ENCODE measurements around the gene GPR62. TPM values are rescaled to one million over a fixed set of nuclear protein-coding genes. Genes with fewer than 3 reads are reported as not detected.

The GPR62 gene
- total RNA-seq, 1 donor from 2014 or later, result not detected

GRCh38 chr3:51943451-51944391 is 11.5 kb upstream of the GPR62 start:
- Mint-ChIP-seq H3K4me1 (peaks cover 21% of the 10 kb centered on the region), H3K36me3 (ENCODE audit: low read depth) (peaks cover 16% of the 10 kb centered on the region), H3K27me3 (no peaks in the 10 kb centered on the region), H3K9me3 (no peaks in the 10 kb centered on the region), H3K4me3 (no peak overlapping the region), H3K27ac (no peak overlapping the region)
- intact Hi-C loops (cut with micrococcal nuclease), result loop anchor here (2.0 to 5.0 kb wide), 3 partner anchors 179 to 441 kb away; partner anchors contain the start of genes DCAF1 and RAD54L2
- DNase-seq, result no peak

GRCh38 chr3:51944451-51945021 is 10.6 kb upstream of the GPR62 start:
- Mint-ChIP-seq H3K36me3 (ENCODE audit: low read depth) (peaks cover 11% of the 10 kb centered on the region), H3K27ac (no peak overlapping the region), H3K9me3 (no peaks in the 10 kb centered on the region), H3K27me3 (no peaks in the 10 kb centered on the region), H3K4me1 (peaks cover 15% of the 10 kb centered on the region), H3K4me3 (no peak overlapping the region)
- intact Hi-C loops (cut with micrococcal nuclease), result loop anchor here (5.0 kb wide), 2 partner anchors 407 to 442 kb away; partner anchors contain the start of genes DCAF1 and RAD54L2
- DNase-seq, result no peak

GRCh38 chr3:51945031-51945840 is 9.9 kb upstream of the GPR62 start:
- H3K27ac Mint-ChIP-seq, result no peak overlapping the region

GRCh38 chr3:51945926-51946705 is 9.1 kb upstream of the GPR62 start:
- H3K9me3 Mint-ChIP-seq, result no peaks in the 10 kb centered on the region
- no peak for DNase-seq
- H3K4me1 Mint-ChIP-seq, result peaks cover 5% of the 10 kb centered on the region
- no peaks in the 10 kb centered on the region for H3K27me3 Mint-ChIP-seq
- H3K27ac Mint-ChIP-seq, result no peak overlapping the region
- intact Hi-C loops (cut with micrococcal nuclease), result no loop called here
- H3K36me3 Mint-ChIP-seq (ENCODE audit: low read depth), result peaks cover 3% of the 10 kb centered on the region
- H3K4me3 Mint-ChIP-seq, result no peak overlapping the region

More at GRCh38 chr3:51945031-51945840, 9.9 kb upstream of the GPR62 start:
- intact Hi-C loops (cut with micrococcal nuclease), result no loop called here
- Mint-ChIP-seq H3K27me3 (no peaks in the 10 kb centered on the region), H3K36me3 (ENCODE audit: low read depth) (peaks cover 10% of the 10 kb centered on the region), H3K4me3 (no peak overlapping the region), H3K4me1 (peaks cover 14% of the 10 kb centered on the region), H3K9me3 (no peaks in the 10 kb centered on the region)
- no peak for DNase-seq

- Mint-ChIP-seq H3K9me3 (no peaks in the 10 kb centered on the region), H3K27me3 (no peaks in the 10 kb centered on the region), H3K36me3 (ENCODE audit: low read depth) (peaks cover 3% of the 10 kb centered on the region), H3K27ac (no peak overlapping the region), H3K4me1 (peaks cover 4% of the 10 kb centered on the region), H3K4me3 (no peak overlapping the region)
- intact Hi-C loops (cut with micrococcal nuclease), result no loop called here
- no peak for DNase-seq
Observed at GRCh38 chr3:51946796-51947195, 8.4 kb upstream of the GPR62 start.

- peaks cover 4% of the 10 kb centered on the region for H3K4me1 Mint-ChIP-seq
- H3K27me3 Mint-ChIP-seq, result no peaks in the 10 kb centered on the region
- H3K4me3 Mint-ChIP-seq, result no peak overlapping the region
- no peak for DNase-seq
- intact Hi-C loops (cut with micrococcal nuclease), result no loop called here
- no peaks in the 10 kb centered on the region for H3K9me3 Mint-ChIP-seq
- H3K36me3 Mint-ChIP-seq (ENCODE audit: low read depth), result peaks cover 3% of the 10 kb centered on the region
- H3K27ac Mint-ChIP-seq, result no peak overlapping the region
Observed at GRCh38 chr3:51947215-51947900, 7.8 kb upstream of the GPR62 start.

- no peak overlapping the region for H3K4me3 Mint-ChIP-seq
- intact Hi-C loops (cut with micrococcal nuclease), result no loop called here
- H3K27ac Mint-ChIP-seq, result no peak overlapping the region
- H3K27me3 Mint-ChIP-seq, result peaks cover 3% of the 10 kb centered on the region
- no peak for DNase-seq
- H3K36me3 Mint-ChIP-seq (ENCODE audit: low read depth), result peaks cover 3% of the 10 kb centered on the region
- peaks cover 1% of the 10 kb centered on the region for H3K4me1 Mint-ChIP-seq
- no peaks in the 10 kb centered on the region for H3K9me3 Mint-ChIP-seq
Observed at GRCh38 chr3:51948016-51948580, 7.1 kb upstream of the GPR62 start.

GRCh38 chr3:51949121-51949520 is 6.1 kb upstream of the GPR62 start:
- intact Hi-C loops (cut with micrococcal nuclease), result no loop called here
- Mint-ChIP-seq H3K27me3 (peaks cover 14% of the 10 kb centered on the region), H3K36me3 (ENCODE audit: low read depth) (peaks cover 3% of the 10 kb centered on the region), H3K4me1 (no peaks in the 10 kb centered on the region), H3K27ac (no peak overlapping the region), H3K4me3 (no peak overlapping the region), H3K9me3 (no peaks in the 10 kb centered on the region)
- no peak for DNase-seq

GRCh38 chr3:51950899-51951298 is 4.3 kb upstream of the GPR62 start:
- Mint-ChIP-seq H3K4me3 (no peak overlapping the region), H3K27me3 (peaks cover 26% of the 10 kb centered on the region), H3K9me3 (no peaks in the 10 kb centered on the region), H3K4me1 (no peaks in the 10 kb centered on the region), H3K27ac (no peak overlapping the region), H3K36me3 (ENCODE audit: low read depth) (peaks cover 3% of the 10 kb centered on the region)
- no peak for DNase-seq
- intact Hi-C loops (cut with micrococcal nuclease), result no loop called here

- Mint-ChIP-seq H3K4me1 (no peaks in the 10 kb centered on the region), H3K9me3 (no peaks in the 10 kb centered on the region), H3K4me3 (no peak overlapping the region), H3K27ac (no peak overlapping the region), H3K27me3 (peaks cover 29% of the 10 kb centered on the region), H3K36me3 (ENCODE audit: low read depth) (peaks cover 6% of the 10 kb centered on the region)
- DNase-seq, result no peak
- intact Hi-C loops (cut with micrococcal nuclease), result no loop called here
Observed at GRCh38 chr3:51953445-51953844, 1.7 kb upstream of the GPR62 start.

- intact Hi-C loops (cut with micrococcal nuclease), result no loop called here
- Mint-ChIP-seq H3K36me3 (ENCODE audit: low read depth) (peaks cover 3% of the 10 kb centered on the region), H3K9me3 (no peaks in the 10 kb centered on the region), H3K4me3 (no peak overlapping the region), H3K4me1 (no peaks in the 10 kb centered on the region), H3K27me3 (peaks cover 29% of the 10 kb centered on the region), H3K27ac (no peak overlapping the region)
- DNase-seq, result no peak
Observed at GRCh38 chr3:51954105-51954504, 1.1 kb upstream of the GPR62 start.

GRCh38 chr3:51954713-51955112 is 468 bp upstream of the GPR62 start:
- H3K36me3 Mint-ChIP-seq (ENCODE audit: low read depth), result peaks cover 3% of the 10 kb centered on the region
- intact Hi-C loops (cut with micrococcal nuclease), result no loop called here
- H3K27me3 Mint-ChIP-seq, result peaks cover 29% of the 10 kb centered on the region
- no peak for DNase-seq
- no peaks in the 10 kb centered on the region for H3K4me1 Mint-ChIP-seq
- H3K27ac Mint-ChIP-seq, result no peak overlapping the region
- H3K4me3 Mint-ChIP-seq, result no peak overlapping the region
- no peaks in the 10 kb centered on the region for H3K9me3 Mint-ChIP-seq
